Measurements from ENCODE around the gene DOCK6.
A peak's percentile ranks its signal among the peaks of the same experiment; 100 is the strongest.

DOCK6 gene

GRCh38 chr19:11291991-11292390 lies 29.7 kb upstream of the DOCK6 start:
- Histone ChIP-seq H3K36me3 (replicated peaks; ENCODE audit: insufficient read depth, low read length) (no peaks in the 10 kb centered on the region), H3K9ac (ENCODE audit: low read length) (no peak overlapping the region), H3K9me2 (replicated peaks; ENCODE audit: insufficient read depth, low read length) (no peaks in the 10 kb centered on the region), H3K4me1 (ENCODE audit: low read length) (peaks cover 4% of the 10 kb centered on the region; the same call in 1 of the 2 replicates), H3K9me3 (replicated peaks; ENCODE audit: insufficient read depth, low read length) (no peaks in the 10 kb centered on the region), H3K27me3 (replicated peaks; ENCODE audit: insufficient read depth, low read length) (peaks cover 85% of the 10 kb centered on the region), H3K4me3 (ENCODE audit: low read length) (no peak overlapping the region), H3K79me2 (ENCODE audit: low read length) (no peaks in the 10 kb centered on the region), H4K20me1 (ENCODE audit: insufficient read depth, low read length) (no peaks in the 10 kb centered on the region), H3K27ac (ENCODE audit: low read length) (no peak overlapping the region), H2AFZ (ENCODE audit: low read length) (no peak overlapping the region), H3F3A (ENCODE audit: insufficient read depth, low read length) (no peaks in the 10 kb centered on the region), H3K4me2 (ENCODE audit: low read depth, low read length) (no peak overlapping the region)
- DNase-seq, result no peak
- TF ChIP-seq EZH2 (optimal IDR thresholded peaks at IDR 0.05; ENCODE audit: low read depth, low read length), result no peak

DNA sequence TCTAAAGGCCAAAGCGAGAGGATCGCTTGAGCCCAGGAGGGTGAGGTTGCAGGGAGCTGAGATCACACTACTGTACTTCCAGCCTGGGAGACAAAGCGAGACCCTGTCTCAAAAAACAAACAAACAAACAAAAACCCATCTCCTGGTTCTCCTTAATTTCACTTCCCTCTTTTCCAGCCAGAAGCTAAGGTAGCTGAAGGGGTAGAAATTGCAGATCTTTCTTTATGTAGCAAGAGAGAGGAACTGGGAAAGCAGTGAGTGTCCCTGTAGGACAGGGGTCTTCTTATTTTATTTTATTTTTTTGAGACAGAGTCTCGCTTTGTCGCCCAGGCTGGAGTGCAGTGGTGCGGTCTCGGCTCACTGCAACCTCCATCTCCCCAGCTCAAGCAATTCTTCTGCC lies 29.1 kb upstream of the DOCK6 start:
- Histone ChIP-seq H3K9me3 (replicated peaks; ENCODE audit: insufficient read depth, low read length) (no peaks in the 10 kb centered on the region), H3K36me3 (replicated peaks; ENCODE audit: insufficient read depth, low read length) (no peaks in the 10 kb centered on the region), H2AFZ (ENCODE audit: low read length) (no peak overlapping the region), H3K9ac (ENCODE audit: low read length) (no peak overlapping the region), H3K4me2 (ENCODE audit: low read depth, low read length) (no peak overlapping the region), H3K4me3 (ENCODE audit: low read length) (no peak overlapping the region), H3K4me1 (ENCODE audit: low read length) (peaks cover 4% of the 10 kb centered on the region; the same call in 1 of the 2 replicates), H4K20me1 (ENCODE audit: insufficient read depth, low read length) (no peaks in the 10 kb centered on the region), H3K79me2 (ENCODE audit: low read length) (no peaks in the 10 kb centered on the region), H3K27ac (ENCODE audit: low read length) (no peak overlapping the region), H3K27me3 (replicated peaks; ENCODE audit: insufficient read depth, low read length) (peaks cover 85% of the 10 kb centered on the region), H3F3A (ENCODE audit: insufficient read depth, low read length) (no peaks in the 10 kb centered on the region), H3K9me2 (replicated peaks; ENCODE audit: insufficient read depth, low read length) (no peaks in the 10 kb centered on the region)
- DNase-seq, result no peak
- TF ChIP-seq CTCF (IDR thresholded peaks at IDR 0.05; ENCODE audit: low read length), result no peak
- no peak for TF ChIP-seq EZH2phosphoT487 (IDR thresholded peaks at IDR 0.05; ENCODE audit: low read length)
- no peak for TF ChIP-seq EZH2 (optimal IDR thresholded peaks at IDR 0.05; ENCODE audit: low read depth, low read length)

DNA sequence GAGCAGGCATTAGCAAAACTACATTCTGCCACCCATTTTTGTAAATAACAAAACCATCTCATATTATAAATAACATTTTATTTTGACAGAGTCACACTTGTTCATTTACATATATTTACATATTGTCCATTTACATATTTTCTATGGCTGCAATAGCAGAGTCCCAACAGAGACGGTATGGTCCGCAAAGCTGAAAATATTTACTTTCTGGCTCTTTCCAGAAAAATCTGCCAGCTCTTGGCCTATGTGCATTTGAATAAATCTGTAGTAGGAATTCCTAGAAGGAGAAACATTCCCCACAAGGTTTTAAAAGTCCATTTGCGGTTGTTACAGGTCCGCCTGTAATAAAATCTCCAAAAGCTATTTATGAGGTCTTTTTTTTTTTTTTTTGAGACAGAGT lies 27.9 kb upstream of the DOCK6 start:
- Histone ChIP-seq H3K27me3 (replicated peaks; ENCODE audit: insufficient read depth, low read length) (peaks cover 83% of the 10 kb centered on the region), H3K4me3 (ENCODE audit: low read length) (no peak overlapping the region), H3K9me2 (replicated peaks; ENCODE audit: insufficient read depth, low read length) (no peaks in the 10 kb centered on the region), H2AFZ (ENCODE audit: low read length) (no peak overlapping the region), H3K4me1 (ENCODE audit: low read length) (peaks cover 4% of the 10 kb centered on the region; the same call in 1 of the 2 replicates), H3K27ac (ENCODE audit: low read length) (no peak overlapping the region), H3K9ac (ENCODE audit: low read length) (no peak overlapping the region), H3K4me2 (ENCODE audit: low read depth, low read length) (no peak overlapping the region), H3K9me3 (replicated peaks; ENCODE audit: insufficient read depth, low read length) (no peaks in the 10 kb centered on the region), H3F3A (ENCODE audit: insufficient read depth, low read length) (no peaks in the 10 kb centered on the region), H3K79me2 (ENCODE audit: low read length) (no peaks in the 10 kb centered on the region), H4K20me1 (ENCODE audit: insufficient read depth, low read length) (no peaks in the 10 kb centered on the region), H3K36me3 (replicated peaks; ENCODE audit: insufficient read depth, low read length) (no peaks in the 10 kb centered on the region)
- TF ChIP-seq EZH2phosphoT487 (IDR thresholded peaks at IDR 0.05; ENCODE audit: low read length), result no peak
- DNase-seq, result no peak

- Histone ChIP-seq H4K20me1 (ENCODE audit: insufficient read depth, low read length) (no peaks in the 10 kb centered on the region), H3K4me1 (ENCODE audit: low read length) (peaks cover under 1% of the 10 kb centered on the region; the same call in 1 of the 2 replicates), H3K4me2 (ENCODE audit: low read depth, low read length) (no peak overlapping the region), H3K9me2 (replicated peaks; ENCODE audit: insufficient read depth, low read length) (no peaks in the 10 kb centered on the region), H3K27ac (ENCODE audit: low read length) (no peak overlapping the region), H3K79me2 (ENCODE audit: low read length) (no peaks in the 10 kb centered on the region), H3F3A (ENCODE audit: insufficient read depth, low read length) (no peaks in the 10 kb centered on the region), H3K4me3 (ENCODE audit: low read length) (no peak overlapping the region), H2AFZ (ENCODE audit: low read length) (no peak overlapping the region), H3K27me3 (replicated peaks; ENCODE audit: insufficient read depth, low read length) (peaks cover 91% of the 10 kb centered on the region), H3K36me3 (replicated peaks; ENCODE audit: insufficient read depth, low read length) (no peaks in the 10 kb centered on the region), H3K9me3 (replicated peaks; ENCODE audit: insufficient read depth, low read length) (no peaks in the 10 kb centered on the region), H3K9ac (ENCODE audit: low read length) (no peak overlapping the region)
- no peak for DNase-seq
- TF ChIP-seq EZH2 (optimal IDR thresholded peaks at IDR 0.05; ENCODE audit: low read depth, low read length), result no peak
- TF ChIP-seq EZH2phosphoT487 (IDR thresholded peaks at IDR 0.05; ENCODE audit: low read length), result no peak
- peak; percentile 46 for TF ChIP-seq CTCF (IDR thresholded peaks at IDR 0.05; ENCODE audit: low read length)
These were observed 26.0 kb upstream of the DOCK6 start for GRCh38 chr19:11288349-11288748.

Measured in MM.1S (cell line).